ENCODE results near the gene EYA2.

DNA sequence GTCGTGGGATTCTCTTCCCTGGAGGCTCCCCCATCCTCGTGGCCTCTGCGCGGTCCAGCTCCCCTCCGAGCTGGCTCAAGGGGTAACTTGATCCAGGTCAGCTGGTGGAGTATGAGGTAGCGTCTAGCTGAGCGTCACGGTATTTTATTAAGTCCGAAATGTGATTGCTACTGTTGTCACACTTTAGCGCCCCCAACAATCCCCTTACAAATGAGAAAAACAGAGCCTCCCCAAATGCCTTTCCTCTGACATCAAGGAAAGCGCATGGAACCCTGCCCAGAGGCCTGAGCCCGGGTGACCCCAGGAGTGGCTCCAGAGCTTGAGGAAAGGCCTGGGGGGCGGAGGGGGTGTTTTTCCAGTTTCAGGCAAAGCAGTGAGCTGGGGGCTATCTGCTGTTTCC lies 269.5 kb downstream of the EYA2 start:
- TF ChIP-seq CTCF (IDR thresholded peaks at IDR 0.05) (no peak), POLR2A (IDR thresholded peaks at IDR 0.05) (no peak)

Data from adrenal gland (tissue), 5 donors.